ENCODE measurements around the gene KCNQ1OT1.
A peak's percentile ranks its signal among the peaks of the same experiment; 100 is the strongest.

The KCNQ1OT1 gene

GRCh38 chr11:2702771-2703362 is 3.1 kb upstream of the KCNQ1OT1 start:
- H3K18ac ChIP-seq (ENCODE audit: low read length): peak overlapping the region; percentile 86
- no peak overlapping the region for H3K4me3 ChIP-seq (ENCODE audit: low read length in 2 of 2)
- H3K27me3 ChIP-seq (ENCODE audit: control insufficient read depth in 3 of 3, insufficient read depth in 3 of 3, low read depth in 1 of 3, low read length in 3 of 3): peaks cover 0 to 29% (median 11%) of the 10 kb centered on the region in 3 experiments
- no peak overlapping the region for H3K4me2 ChIP-seq (ENCODE audit: insufficient read depth, low read length, poor library complexity, severe bottlenecking)
- peak overlapping the region; percentile 1 for H2BK15ac ChIP-seq (ENCODE audit: low read length)
- H3K9ac ChIP-seq (ENCODE audit: low read depth, low read length, poor library complexity): no peak overlapping the region
- WGBS, 2 donors (ENCODE audit: extremely low coverage in 2 of 2, insufficient read length in 2 of 2, insufficient replicate concordance in 1 of 2): no CpG with 5 or more reads among the region's 17 CpGs
- DNase-seq (ENCODE audit: low spot score): no peak
- H3K4me1 ChIP-seq (ENCODE audit: control insufficient read depth in 2 of 2, insufficient read depth in 1 of 2, low read depth in 1 of 2, low read length in 2 of 2): peaks cover 11 to 23% of the 10 kb centered on the region in 2 donors
- H3K9me3 ChIP-seq (replicated peaks in 1 of 2; ENCODE audit: control insufficient read depth in 2 of 2, insufficient read depth in 1 of 2, low read depth in 1 of 2, low read length in 2 of 2): peaks cover 2% of the 10 kb centered on the region in 2 donors
- H3K4ac ChIP-seq (ENCODE audit: low read length): no peak overlapping the region
- H4K8ac ChIP-seq (ENCODE audit: low read depth, low read length): no peak overlapping the region
- peak overlapping the region; percentile 57 for H3K14ac ChIP-seq (ENCODE audit: low read length)
- H2BK12ac ChIP-seq (ENCODE audit: low read length): peak overlapping the region; percentile 58
- peak overlapping the region; percentile 38 for H2BK120ac ChIP-seq (ENCODE audit: low read depth, low read length)
- H3K79me1 ChIP-seq (ENCODE audit: low read depth, low read length): no peaks in the 10 kb centered on the region
- no peak overlapping the region for H4K91ac ChIP-seq (ENCODE audit: low read depth, low read length, poor library complexity)
- no peak overlapping the region for H2BK5ac ChIP-seq (ENCODE audit: low read length)
- no peak overlapping the region for H3K27ac ChIP-seq (replicated peaks; ENCODE audit: low read length)
- peak overlapping the region; percentile 59 for H2AFZ ChIP-seq (ENCODE audit: low read length)
- H3K23ac ChIP-seq (ENCODE audit: low read depth, low read length, poor library complexity): no peak overlapping the region
- peak overlapping the region; percentile 85 for H2AK5ac ChIP-seq (ENCODE audit: low read depth, low read length)
- no peaks in the 10 kb centered on the region for H3K36me3 ChIP-seq (replicated peaks in 1 of 2; ENCODE audit: control insufficient read depth in 2 of 2, insufficient read depth in 2 of 2, low read length in 2 of 2)

GRCh38 chr11:2701898-2702434 is 2.2 kb upstream of the KCNQ1OT1 start:
- Histone ChIP-seq H2BK12ac (ENCODE audit: low read length) (no peak overlapping the region), H3K79me1 (ENCODE audit: low read depth, low read length) (no peaks in the 10 kb centered on the region), H3K27me3 (ENCODE audit: control insufficient read depth in 3 of 3, insufficient read depth in 3 of 3, low read depth in 1 of 3, low read length in 3 of 3) (peaks cover 0 to 24% (median 12%) of the 10 kb centered on the region in 3 experiments), H2BK5ac (ENCODE audit: low read length) (no peak overlapping the region), H3K36me3 (replicated peaks in 1 of 2; ENCODE audit: control insufficient read depth in 2 of 2, insufficient read depth in 2 of 2, low read length in 2 of 2) (no peaks in the 10 kb centered on the region), H3K4me2 (ENCODE audit: insufficient read depth, low read length, poor library complexity, severe bottlenecking) (no peak overlapping the region), H4K8ac (ENCODE audit: low read depth, low read length) (no peak overlapping the region), H3K4me1 (ENCODE audit: control insufficient read depth in 2 of 2, insufficient read depth in 1 of 2, low read depth in 1 of 2, low read length in 2 of 2) (peaks cover 15 to 23% of the 10 kb centered on the region in 2 donors), H3K9ac (ENCODE audit: low read depth, low read length, poor library complexity) (no peak overlapping the region), H3K4me3 (ENCODE audit: low read length in 2 of 2) (no peak overlapping the region), H3K4ac (ENCODE audit: low read length) (no peak overlapping the region), H2BK120ac (ENCODE audit: low read depth, low read length) (no peak overlapping the region), H3K14ac (ENCODE audit: low read length) (no peak overlapping the region), H2AK5ac (ENCODE audit: low read depth, low read length) (no peak overlapping the region), H2AFZ (ENCODE audit: low read length) (no peak overlapping the region), H4K91ac (ENCODE audit: low read depth, low read length, poor library complexity) (no peak overlapping the region), H2BK15ac (ENCODE audit: low read length) (no peak overlapping the region), H3K27ac (replicated peaks; ENCODE audit: low read length) (no peak overlapping the region), H3K23ac (ENCODE audit: low read depth, low read length, poor library complexity) (no peak overlapping the region), H3K18ac (ENCODE audit: low read length) (no peak overlapping the region), H3K9me3 (replicated peaks in 1 of 2; ENCODE audit: control insufficient read depth in 2 of 2, insufficient read depth in 1 of 2, low read depth in 1 of 2, low read length in 2 of 2) (peaks cover 2% of the 10 kb centered on the region in 2 donors)
- no CpG with 5 or more reads among the region's 5 CpGs for WGBS, 2 donors (ENCODE audit: extremely low coverage in 2 of 2, insufficient read length in 2 of 2, insufficient replicate concordance in 1 of 2)
- no peak for DNase-seq (ENCODE audit: low spot score)

- Histone ChIP-seq H3K4me1 (ENCODE audit: control insufficient read depth in 2 of 2, insufficient read depth in 1 of 2, low read depth in 1 of 2, low read length in 2 of 2) (peaks cover 15 to 23% of the 10 kb centered on the region in 2 donors), H3K9ac (ENCODE audit: low read depth, low read length, poor library complexity) (no peak overlapping the region), H2BK12ac (ENCODE audit: low read length) (no peak overlapping the region), H3K9me3 (replicated peaks in 1 of 2; ENCODE audit: control insufficient read depth in 2 of 2, insufficient read depth in 1 of 2, low read depth in 1 of 2, low read length in 2 of 2) (peaks cover 0 to 2% of the 10 kb centered on the region in 2 donors), H3K27me3 (ENCODE audit: control insufficient read depth in 3 of 3, insufficient read depth in 3 of 3, low read depth in 1 of 3, low read length in 3 of 3) (peaks cover 0 to 19% (median 12%) of the 10 kb centered on the region in 3 experiments), H2AK5ac (ENCODE audit: low read depth, low read length) (peak overlapping the region; percentile 25), H3K79me1 (ENCODE audit: low read depth, low read length) (no peaks in the 10 kb centered on the region), H3K27ac (replicated peaks; ENCODE audit: low read length) (no peak overlapping the region), H4K91ac (ENCODE audit: low read depth, low read length, poor library complexity) (no peak overlapping the region), H3K4me3 (ENCODE audit: low read length in 2 of 2) (peak overlapping the region in 1 of 2 donors; percentile 63), H4K8ac (ENCODE audit: low read depth, low read length) (no peak overlapping the region), H2AFZ (ENCODE audit: low read length) (peak overlapping the region; percentile 85), H2BK15ac (ENCODE audit: low read length) (no peak overlapping the region), H3K4me2 (ENCODE audit: insufficient read depth, low read length, poor library complexity, severe bottlenecking) (no peak overlapping the region), H3K36me3 (replicated peaks in 1 of 2; ENCODE audit: control insufficient read depth in 2 of 2, insufficient read depth in 2 of 2, low read length in 2 of 2) (no peaks in the 10 kb centered on the region), H2BK5ac (ENCODE audit: low read length) (no peak overlapping the region), H2BK120ac (ENCODE audit: low read depth, low read length) (no peak overlapping the region), H3K18ac (ENCODE audit: low read length) (peak overlapping the region; percentile 49), H3K4ac (ENCODE audit: low read length) (no peak overlapping the region), H3K23ac (ENCODE audit: low read depth, low read length, poor library complexity) (no peak overlapping the region), H3K14ac (ENCODE audit: low read length) (no peak overlapping the region)
- no peak for DNase-seq (ENCODE audit: low spot score)
- no CpG with 5 or more reads among the region's 7 CpGs for WGBS, 2 donors (ENCODE audit: extremely low coverage in 2 of 2, insufficient read length in 2 of 2, insufficient replicate concordance in 1 of 2)
Measured at GRCh38 chr11:2701230-2701629, 1.4 kb upstream of the KCNQ1OT1 start.

- DNase-seq (ENCODE audit: low spot score): peak; percentile 51
- peaks cover 0 to 14% (median 12%) of the 10 kb centered on the region in 3 experiments for H3K27me3 ChIP-seq (ENCODE audit: control insufficient read depth in 3 of 3, insufficient read depth in 3 of 3, low read depth in 1 of 3, low read length in 3 of 3)
- peak overlapping the region; percentile 63 to 83 for H3K4me3 ChIP-seq (ENCODE audit: low read length in 2 of 2)
Measured at GRCh38 chr11:2700415-2701211, 819 bp upstream of the KCNQ1OT1 start.

More at GRCh38 chr11:2700415-2701211, 819 bp upstream of the KCNQ1OT1 start:
- H3K4ac ChIP-seq (ENCODE audit: low read length): no peak overlapping the region
- peaks cover 0 to 2% of the 10 kb centered on the region in 2 donors for H3K9me3 ChIP-seq (replicated peaks in 1 of 2; ENCODE audit: control insufficient read depth in 2 of 2, insufficient read depth in 1 of 2, low read depth in 1 of 2, low read length in 2 of 2)
- H4K8ac ChIP-seq (ENCODE audit: low read depth, low read length): peak overlapping the region; percentile 76
- H3K18ac ChIP-seq (ENCODE audit: low read length): peak overlapping the region; percentile 94
- no peak overlapping the region for H4K91ac ChIP-seq (ENCODE audit: low read depth, low read length, poor library complexity)
- peak overlapping the region; percentile 90 for H3K14ac ChIP-seq (ENCODE audit: low read length)
- H2BK15ac ChIP-seq (ENCODE audit: low read length): peak overlapping the region; percentile 63
- no peak overlapping the region for H2BK120ac ChIP-seq (ENCODE audit: low read depth, low read length)
- H3K23ac ChIP-seq (ENCODE audit: low read depth, low read length, poor library complexity): peak overlapping the region; percentile 89
- H3K36me3 ChIP-seq (replicated peaks in 1 of 2; ENCODE audit: control insufficient read depth in 2 of 2, insufficient read depth in 2 of 2, low read length in 2 of 2): no peaks in the 10 kb centered on the region
- H2AFZ ChIP-seq (ENCODE audit: low read length): peak overlapping the region; percentile 85
- whole genome bisulfite sequencing, 2 donors (ENCODE audit: extremely low coverage in 2 of 2, insufficient read length in 2 of 2, insufficient replicate concordance in 1 of 2): no CpG with 5 or more reads among the region's 52 CpGs
- peaks cover 15 to 23% of the 10 kb centered on the region in 2 donors for H3K4me1 ChIP-seq (ENCODE audit: control insufficient read depth in 2 of 2, insufficient read depth in 1 of 2, low read depth in 1 of 2, low read length in 2 of 2)
- H2AK5ac ChIP-seq (ENCODE audit: low read depth, low read length): peak overlapping the region; percentile 56
- H3K9ac ChIP-seq (ENCODE audit: low read depth, low read length, poor library complexity): peak overlapping the region; percentile 68
- H3K4me2 ChIP-seq (ENCODE audit: insufficient read depth, low read length, poor library complexity, severe bottlenecking): peak overlapping the region; percentile 72
- no peak overlapping the region for H3K27ac ChIP-seq (replicated peaks; ENCODE audit: low read length)
- no peaks in the 10 kb centered on the region for H3K79me1 ChIP-seq (ENCODE audit: low read depth, low read length)
- peak overlapping the region; percentile 68 for H2BK5ac ChIP-seq (ENCODE audit: low read length)
- H2BK12ac ChIP-seq (ENCODE audit: low read length): peak overlapping the region; percentile 11

All from neuronal stem cell (in vitro differentiated cells).